ENCODE results near the gene ZBTB22. TPM values are rescaled to one million over a fixed set of nuclear protein-coding genes. Genes with fewer than 3 reads are reported as not detected.
A peak's percentile ranks its signal among the peaks of the same experiment; 100 is the strongest.

Gene ZBTB22
- total RNA-seq, 5 donors from 2014 or later (not counting 1 experiment from before 2014, with no cell fraction given): 17.6 to 32.0 (median 26.3) TPM

- Mint-ChIP-seq H3K27me3 (no peaks in the 10 kb centered on the region), H3K27ac (peak overlapping the region; percentile 99 to 100), H3K4me3 (peak overlapping the region; percentile 95 to 99 (median 99)), H3K36me3 (peaks cover 26% of the 10 kb centered on the region), H3K9me3 (no peaks in the 10 kb centered on the region), H3K4me1 (peaks cover 34 to 59% (median 42%) of the 10 kb centered on the region in 3 donors)
- WGBS (ENCODE audit: insufficient coverage): 0% methylated on average over 49 of the region's 54 CpGs
- Histone ChIP-seq H3K36me3 (ENCODE audit: control insufficient read depth in 2 of 2, extremely low read depth in 1 of 2, insufficient read depth in 1 of 2, low read length in 1 of 2) (peaks cover 3 to 53% of the 10 kb centered on the region in 2 donors), H3K27ac (ENCODE audit: low read length) (peak overlapping the region; percentile 88), H3K4me1 (ENCODE audit: control insufficient read depth in 1 of 2, extremely low read depth in 1 of 2, insufficient read depth in 2 of 2, low read length in 2 of 2) (peaks cover 7 to 39% of the 10 kb centered on the region in 2 experiments), H3K27me3 (replicated peaks in 1 of 2; ENCODE audit: control insufficient read depth in 2 of 2, extremely low read depth in 1 of 2, insufficient read depth in 2 of 2, low read length in 1 of 2) (no peaks in the 10 kb centered on the region), H3K4me3 (ENCODE audit: control insufficient read depth in 1 of 2, extremely low read depth in 1 of 2, low read length in 1 of 2) (peak overlapping the region; percentile 89 to 91), H3K9me3 (no peaks in the 10 kb centered on the region)
- ChIA-PET CTCF (interaction anchor here (0.6 to 1.6 kb wide), 15 partner anchors 9 to 437 kb away, joined by 3 to 16 read pairs (median 4); partner anchors contain the start of genes WDR46 (in 2 of the 2), B3GALT4 (in 1 of the 2), PFDN6 (in 1 of the 2) and RPS18 (in 1 of the 2)), POLR2A (interaction anchor here (0.6 to 1.2 kb wide), 9 partner anchors 10 to 328 kb away, joined by 3 to 11 read pairs (median 4); partner anchors contain the start of genes B3GALT4 (in 2 of the 2), RPS18 (in 1 of the 2), VPS52 (in 1 of the 2) and ZBTB22 (in 1 of the 2))
- DNase-seq (peak; percentile 88 to 95 (median 93)), ATAC-seq (replicated peaks in 1 of 4) (peak; percentile 82 to 84 (median 84))
These were observed 18.2 kb downstream of the ZBTB22 start for GRCh38 chr6:33299237-33299944.

- peak within 1 kb of the TSS; percentile 95 to 99 (median 99) for H3K4me3 Mint-ChIP-seq
- ATAC-seq (replicated peaks in 1 of 4) (peak; percentile 25 to 64 (median 58)), DNase-seq (peak in 30 of 35 experiments; percentile 19 to 73 (median 53))
- Histone ChIP-seq H3K9me3 (no peaks in the 10 kb centered on the region), H3K27ac (ENCODE audit: low read length) (peak within 1 kb of the TSS; percentile 88), H3K27me3 (replicated peaks in 1 of 2; ENCODE audit: control insufficient read depth in 2 of 2, extremely low read depth in 1 of 2, insufficient read depth in 2 of 2, low read length in 1 of 2) (no peaks in the 10 kb centered on the region), H3K36me3 (ENCODE audit: control insufficient read depth in 2 of 2, extremely low read depth in 1 of 2, insufficient read depth in 1 of 2, low read length in 1 of 2) (peaks cover 3 to 53% of the 10 kb centered on the region in 2 donors), H3K4me1 (ENCODE audit: control insufficient read depth in 1 of 2, extremely low read depth in 1 of 2, insufficient read depth in 2 of 2, low read length in 2 of 2) (peaks cover 7 to 36% of the 10 kb centered on the region in 2 experiments), H3K4me3 (ENCODE audit: control insufficient read depth in 1 of 2, extremely low read depth in 1 of 2, low read length in 1 of 2) (peak within 1 kb of the TSS; percentile 89 to 91)
- H3K9me3 Mint-ChIP-seq: no peaks in the 10 kb centered on the region
- CTCF ChIA-PET: interaction anchor here (0.7 to 1.6 kb wide), 11 partner anchors 10 to 438 kb away, joined by 3 to 16 read pairs (median 9); partner anchors contain the start of genes B3GALT4 (in 1 of the 2), PFDN6 (in 1 of the 2), RPS18 (in 1 of the 2) and VPS52 (in 1 of the 2)
- peak within 1 kb of the TSS; percentile 99 to 100 for H3K27ac Mint-ChIP-seq
- no peaks in the 10 kb centered on the region for H3K27me3 Mint-ChIP-seq
- 0% methylated on average over 20 of the region's 34 CpGs for WGBS (ENCODE audit: insufficient coverage)
- POLR2A ChIA-PET: interaction anchor here (0.7 to 1.9 kb wide), 6 partner anchors 11 to 327 kb away, joined by 4 to 12 read pairs (median 6); partner anchors contain the start of gene ZBTB22 (in 1 of the 2)
- H3K4me1 Mint-ChIP-seq: peaks cover 32 to 55% (median 40%) of the 10 kb centered on the region in 3 donors
- peaks cover 28% of the 10 kb centered on the region for H3K36me3 Mint-ChIP-seq
These were observed 18.7 kb downstream of the ZBTB22 start, which contains the start of gene RGL2 for GRCh38 chr6:33298773-33299236. RGL2 (minus strand) TSS chr6:33298942; CDS start chr6:33298610, 332 bp downstream.

- Mint-ChIP-seq H3K27ac (peak overlapping the region; percentile 95 to 98), H3K4me3 (peak overlapping the region; percentile 95 to 99 (median 99)), H3K36me3 (peaks cover 23% of the 10 kb centered on the region), H3K27me3 (no peaks in the 10 kb centered on the region), H3K9me3 (no peaks in the 10 kb centered on the region), H3K4me1 (peaks cover 29 to 51% (median 37%) of the 10 kb centered on the region in 3 donors)
- H3K9me3 ChIP-seq: no peaks in the 10 kb centered on the region
- DNase-seq: peak in 30 of 35 experiments; percentile 24 to 82 (median 56)
- H3K27ac ChIP-seq (ENCODE audit: low read length): peak overlapping the region; percentile 88
- H3K4me1 ChIP-seq (ENCODE audit: control insufficient read depth in 1 of 2, extremely low read depth in 1 of 2, insufficient read depth in 2 of 2, low read length in 2 of 2): peaks cover 7 to 36% of the 10 kb centered on the region in 2 experiments
- H3K36me3 ChIP-seq (ENCODE audit: control insufficient read depth in 2 of 2, extremely low read depth in 1 of 2, insufficient read depth in 1 of 2, low read length in 1 of 2): peaks cover 3 to 53% of the 10 kb centered on the region in 2 donors
- ChIA-PET CTCF (interaction anchor here in 1 of 2 donors (0.5 to 1.6 kb wide), 8 partner anchors 9 to 222 kb away, joined by 3 to 16 read pairs (median 4); partner anchors contain the start of genes B3GALT4, RPS18, VPS52 and WDR46), POLR2A (interaction anchor here (0.7 to 1.9 kb wide), 5 partner anchors 9 to 82 kb away, joined by 3 to 12 read pairs (median 6); partner anchors contain the start of genes WDR46 (in 2 of the 2) and ZBTB22 (in 1 of the 2))
- peak; percentile 3 to 41 (median 5) for ATAC-seq (replicated peaks in 1 of 4)
- peak overlapping the region; percentile 89 to 91 for H3K4me3 ChIP-seq (ENCODE audit: control insufficient read depth in 1 of 2, extremely low read depth in 1 of 2, low read length in 1 of 2)
- under 1% methylated on average over 19 of the region's 42 CpGs for WGBS (ENCODE audit: insufficient coverage)
- no peaks in the 10 kb centered on the region for H3K27me3 ChIP-seq (replicated peaks in 1 of 2; ENCODE audit: control insufficient read depth in 2 of 2, extremely low read depth in 1 of 2, insufficient read depth in 2 of 2, low read length in 1 of 2)
These were observed 19.4 kb downstream of the ZBTB22 start for GRCh38 chr6:33297956-33298772.

GRCh38 chr6:33297406-33297955, 20.1 kb downstream of the ZBTB22 start:
- peak overlapping the region in 1 of 2 donors; percentile 89 for H3K4me3 ChIP-seq (ENCODE audit: control insufficient read depth in 1 of 2, extremely low read depth in 1 of 2, low read length in 1 of 2)
- peaks cover 7 to 36% of the 10 kb centered on the region in 2 experiments for H3K4me1 ChIP-seq (ENCODE audit: control insufficient read depth in 1 of 2, extremely low read depth in 1 of 2, insufficient read depth in 2 of 2, low read length in 2 of 2)
- ChIA-PET CTCF (interaction anchor here in 1 of 2 donors (0.5 to 1.2 kb wide), 7 partner anchors 9 to 223 kb away, joined by 3 to 6 read pairs (median 4); partner anchors contain the start of genes RPS18, VPS52 and WDR46), POLR2A (interaction anchor here (0.7 to 1.9 kb wide), 3 partner anchors 9 to 15 kb away, joined by 3 to 6 read pairs (median 6); partner anchors contain the start of gene WDR46 (in 2 of the 2))
- no peak for ATAC-seq (replicated peaks in 1 of 4)
- H3K27ac ChIP-seq (ENCODE audit: low read length): peak overlapping the region; percentile 74
- no peaks in the 10 kb centered on the region for H3K27me3 ChIP-seq (replicated peaks in 1 of 2; ENCODE audit: control insufficient read depth in 2 of 2, extremely low read depth in 1 of 2, insufficient read depth in 2 of 2, low read length in 1 of 2)
- DNase-seq: no peak
- peaks cover 0 to 52% of the 10 kb centered on the region in 2 donors for H3K36me3 ChIP-seq (ENCODE audit: control insufficient read depth in 2 of 2, extremely low read depth in 1 of 2, insufficient read depth in 1 of 2, low read length in 1 of 2)
- H3K9me3 ChIP-seq: no peaks in the 10 kb centered on the region
- H3K27ac Mint-ChIP-seq: peak overlapping the region; percentile 78 to 87
- H3K9me3 Mint-ChIP-seq: no peaks in the 10 kb centered on the region
- 17% methylated on average over 1 of the region's 16 CpGs for WGBS (ENCODE audit: insufficient coverage)
- peaks cover 29 to 51% (median 37%) of the 10 kb centered on the region in 3 donors for H3K4me1 Mint-ChIP-seq
- no peaks in the 10 kb centered on the region for H3K27me3 Mint-ChIP-seq
- peak overlapping the region; percentile 53 to 99 (median 63) for H3K4me3 Mint-ChIP-seq
- peaks cover 27% of the 10 kb centered on the region for H3K36me3 Mint-ChIP-seq

- no peaks in the 10 kb centered on the region for H3K9me3 Mint-ChIP-seq
- peak overlapping the region in 1 of 2 donors; percentile 89 for H3K4me3 ChIP-seq (ENCODE audit: control insufficient read depth in 1 of 2, extremely low read depth in 1 of 2, low read length in 1 of 2)
- WGBS (ENCODE audit: insufficient coverage): 100% methylated on average over 3 of the region's 12 CpGs
These were observed 20.6 kb downstream of the ZBTB22 start for GRCh38 chr6:33296797-33297405.

More at GRCh38 chr6:33296797-33297405, 20.6 kb downstream of the ZBTB22 start:
- H3K36me3 ChIP-seq (ENCODE audit: control insufficient read depth in 2 of 2, extremely low read depth in 1 of 2, insufficient read depth in 1 of 2, low read length in 1 of 2): peaks cover 0 to 55% of the 10 kb centered on the region in 2 donors
- H3K4me1 ChIP-seq (ENCODE audit: control insufficient read depth in 1 of 2, extremely low read depth in 1 of 2, insufficient read depth in 2 of 2, low read length in 2 of 2): peaks cover 7 to 36% of the 10 kb centered on the region in 2 experiments
- H3K27me3 Mint-ChIP-seq: no peaks in the 10 kb centered on the region
- no peaks in the 10 kb centered on the region for H3K27me3 ChIP-seq (replicated peaks in 1 of 2; ENCODE audit: control insufficient read depth in 2 of 2, extremely low read depth in 1 of 2, insufficient read depth in 2 of 2, low read length in 1 of 2)
- peak overlapping the region; percentile 53 to 99 (median 63) for H3K4me3 Mint-ChIP-seq
- H3K36me3 Mint-ChIP-seq: peaks cover 32% of the 10 kb centered on the region
- peak overlapping the region; percentile 85 to 87 for H3K27ac Mint-ChIP-seq
- H3K4me1 Mint-ChIP-seq: peaks cover 29 to 51% (median 37%) of the 10 kb centered on the region in 3 donors
- ChIA-PET CTCF (interaction anchor here in 1 of 2 donors (0.6 to 1.2 kb wide), 3 partner anchors 8 to 102 kb away, joined by 3 to 6 read pairs (median 3); partner anchors contain the start of gene WDR46), POLR2A (interaction anchor here (1.2 to 1.9 kb wide), 2 partner anchors 12 to 15 kb away, joined by 4 to 6 read pairs; no protein-coding TSS in a partner anchor)
- peak overlapping the region; percentile 74 for H3K27ac ChIP-seq (ENCODE audit: low read length)
- H3K9me3 ChIP-seq: no peaks in the 10 kb centered on the region
- ATAC-seq (replicated peaks in 1 of 4) (no peak), DNase-seq (no peak)
